ENCODE results near the gene RNF31.

Gene RNF31

GRCh38 chr14:24149302-24149969, 2.1 kb downstream of the RNF31 start:
- Histone ChIP-seq H3K9me3 (ENCODE audit: control insufficient read depth, insufficient read depth, low read length) (no peaks in the 10 kb centered on the region), H3K27ac (ENCODE audit: low read length) (no peak overlapping the region), H3K36me3 (ENCODE audit: control insufficient read depth, insufficient read depth, low read length) (peaks cover 26% of the 10 kb centered on the region), H3K4me3 (ENCODE audit: low read length) (no peak overlapping the region), H3K27me3 (ENCODE audit: control insufficient read depth, insufficient read depth, low read length) (no peaks in the 10 kb centered on the region), H3K4me1 (ENCODE audit: control insufficient read depth, insufficient read depth, low read length) (peaks cover 1% of the 10 kb centered on the region; the same call in 1 of the 2 replicates)
- no peak for DNase-seq (ENCODE audit: low read depth, low spot score)
- no CpG with 5 or more reads among the region's 3 CpGs for WGBS (ENCODE audit: insufficient coverage, insufficient read length)

DNA sequence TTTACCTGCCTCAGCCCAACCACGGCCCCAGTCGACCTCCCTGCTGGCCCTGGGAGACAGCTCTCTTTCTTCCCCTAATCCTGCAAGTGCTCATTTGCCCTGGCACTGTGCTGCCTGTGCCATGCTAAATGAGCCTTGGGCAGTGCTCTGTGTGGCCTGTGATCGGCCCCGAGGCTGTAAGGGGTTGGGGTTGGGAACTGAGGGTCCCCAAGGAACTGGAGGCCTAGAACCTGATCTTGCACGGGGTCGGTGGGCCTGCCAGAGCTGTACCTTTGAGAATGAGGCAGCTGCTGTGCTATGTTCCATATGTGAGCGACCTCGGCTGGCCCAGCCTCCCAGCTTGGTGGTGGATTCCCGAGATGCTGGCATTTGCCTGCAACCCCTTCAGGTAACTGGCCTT, 2.8 kb downstream of the RNF31 start:
- Histone ChIP-seq H3K27ac (ENCODE audit: low read length) (no peak overlapping the region), H3K36me3 (ENCODE audit: control insufficient read depth, insufficient read depth, low read length) (peaks cover 30% of the 10 kb centered on the region), H3K9me3 (ENCODE audit: control insufficient read depth, insufficient read depth, low read length) (no peaks in the 10 kb centered on the region), H3K4me3 (ENCODE audit: low read length) (no peak overlapping the region), H3K4me1 (ENCODE audit: control insufficient read depth, insufficient read depth, low read length) (peaks cover 1% of the 10 kb centered on the region; the same call in 1 of the 2 replicates), H3K27me3 (ENCODE audit: control insufficient read depth, insufficient read depth, low read length) (no peaks in the 10 kb centered on the region)
- WGBS (ENCODE audit: insufficient coverage, insufficient read length), result no CpG with 5 or more reads among the region's 9 CpGs
- no peak for DNase-seq (ENCODE audit: low read depth, low spot score)

DNA sequence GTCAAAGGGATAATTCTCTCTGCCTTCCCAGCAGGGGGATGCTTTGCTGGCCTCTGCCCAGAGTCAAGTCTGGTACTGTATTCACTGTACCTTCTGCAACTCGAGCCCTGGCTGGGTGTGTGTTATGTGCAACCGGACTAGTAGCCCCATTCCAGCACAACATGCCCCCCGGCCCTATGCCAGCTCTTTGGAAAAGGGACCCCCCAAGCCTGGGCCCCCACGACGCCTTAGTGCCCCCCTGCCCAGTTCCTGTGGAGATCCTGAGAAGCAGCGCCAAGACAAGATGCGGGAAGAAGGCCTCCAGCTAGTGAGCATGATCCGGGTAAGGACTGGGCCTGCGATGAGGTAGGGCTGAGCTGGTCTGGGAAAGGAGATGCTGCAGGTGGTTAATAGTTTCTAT, 3.3 kb downstream of the RNF31 start:
- Histone ChIP-seq H3K4me3 (ENCODE audit: low read length) (no peak overlapping the region), H3K36me3 (ENCODE audit: control insufficient read depth, insufficient read depth, low read length) (peaks cover 35% of the 10 kb centered on the region), H3K27me3 (ENCODE audit: control insufficient read depth, insufficient read depth, low read length) (no peaks in the 10 kb centered on the region), H3K4me1 (ENCODE audit: control insufficient read depth, insufficient read depth, low read length) (peaks cover 1% of the 10 kb centered on the region; the same call in 1 of the 2 replicates), H3K9me3 (ENCODE audit: control insufficient read depth, insufficient read depth, low read length) (no peaks in the 10 kb centered on the region), H3K27ac (ENCODE audit: low read length) (no peak overlapping the region)
- no peak for DNase-seq (ENCODE audit: low read depth, low spot score)
- WGBS (ENCODE audit: insufficient coverage, insufficient read length), result no CpG with 5 or more reads among the region's 9 CpGs

GRCh38 chr14:24150993-24151392, 3.7 kb downstream of the RNF31 start:
- no CpG with 5 or more reads among the region's 9 CpGs for WGBS (ENCODE audit: insufficient coverage, insufficient read length)
- DNase-seq (ENCODE audit: low read depth, low spot score), result no peak
- H3K36me3 ChIP-seq (ENCODE audit: control insufficient read depth, insufficient read depth, low read length), result peaks cover 36% of the 10 kb centered on the region

DNA sequence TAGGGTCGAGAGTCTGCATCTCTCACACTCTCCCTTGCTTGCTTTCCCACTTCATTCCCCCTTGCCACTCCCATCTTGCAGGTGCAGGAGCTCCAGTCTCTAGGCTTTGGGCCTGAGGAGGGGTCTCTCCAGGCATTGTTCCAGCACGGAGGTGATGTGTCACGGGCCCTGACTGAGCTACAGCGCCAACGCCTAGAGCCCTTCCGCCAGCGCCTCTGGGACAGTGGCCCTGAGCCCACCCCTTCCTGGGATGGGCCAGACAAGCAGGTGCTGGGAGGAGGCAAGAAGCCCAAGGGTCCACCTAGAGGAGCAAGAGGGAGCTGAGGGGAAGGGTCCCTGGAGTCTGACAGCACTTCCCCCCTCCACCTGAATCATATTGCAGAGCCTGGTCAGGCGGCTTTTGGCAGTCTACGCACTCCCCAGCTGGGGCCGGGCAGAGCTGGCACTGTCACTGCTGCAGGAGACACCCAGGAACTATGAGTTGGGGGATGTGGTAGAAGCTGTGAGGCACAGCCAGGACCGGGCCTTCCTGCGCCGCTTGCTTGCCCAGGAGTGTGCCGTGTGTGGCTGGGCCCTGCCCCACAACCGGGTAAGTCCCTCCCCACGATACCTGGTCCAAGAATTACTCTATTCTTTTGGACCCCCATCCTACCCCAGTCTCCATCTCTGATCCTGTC, 4.2 kb downstream of the RNF31 start:
- no peak for DNase-seq (ENCODE audit: low read depth, low spot score)
- Histone ChIP-seq H3K27ac (ENCODE audit: low read length) (no peak overlapping the region), H3K9me3 (ENCODE audit: control insufficient read depth, insufficient read depth, low read length) (no peaks in the 10 kb centered on the region), H3K36me3 (ENCODE audit: control insufficient read depth, insufficient read depth, low read length) (peaks cover 36% of the 10 kb centered on the region), H3K4me3 (ENCODE audit: low read length) (no peak overlapping the region), H3K4me1 (ENCODE audit: control insufficient read depth, insufficient read depth, low read length) (peaks cover 1% of the 10 kb centered on the region; the same call in 1 of the 2 replicates), H3K27me3 (ENCODE audit: control insufficient read depth, insufficient read depth, low read length) (no peaks in the 10 kb centered on the region)
- WGBS (ENCODE audit: insufficient coverage, insufficient read length), result no CpG with 5 or more reads among the region's 16 CpGs

More at GRCh38 chr14:24150993-24151392, 3.7 kb downstream of the RNF31 start:
- no peak overlapping the region for H3K4me3 ChIP-seq (ENCODE audit: low read length)
- H3K27ac ChIP-seq (ENCODE audit: low read length), result no peak overlapping the region
- H3K27me3 ChIP-seq (ENCODE audit: control insufficient read depth, insufficient read depth, low read length), result no peaks in the 10 kb centered on the region
- no peaks in the 10 kb centered on the region for H3K9me3 ChIP-seq (ENCODE audit: control insufficient read depth, insufficient read depth, low read length)
- H3K4me1 ChIP-seq (ENCODE audit: control insufficient read depth, insufficient read depth, low read length), result peaks cover 1% of the 10 kb centered on the region; the same call in 1 of the 2 replicates

- Histone ChIP-seq H3K27me3 (ENCODE audit: control insufficient read depth, insufficient read depth, low read length) (no peaks in the 10 kb centered on the region), H3K4me3 (ENCODE audit: low read length) (no peak overlapping the region), H3K4me1 (ENCODE audit: control insufficient read depth, insufficient read depth, low read length) (no peaks in the 10 kb centered on the region), H3K9me3 (ENCODE audit: control insufficient read depth, insufficient read depth, low read length) (no peaks in the 10 kb centered on the region), H3K27ac (ENCODE audit: low read length) (no peak overlapping the region), H3K36me3 (ENCODE audit: control insufficient read depth, insufficient read depth, low read length) (peaks cover 44% of the 10 kb centered on the region)
- WGBS (ENCODE audit: insufficient coverage, insufficient read length), result no CpG with 5 or more reads among the region's 10 CpGs
- no peak for DNase-seq (ENCODE audit: low read depth, low spot score)
These were observed 7.8 kb downstream of the RNF31 start for GRCh38 chr14:24155100-24155499.

DNA sequence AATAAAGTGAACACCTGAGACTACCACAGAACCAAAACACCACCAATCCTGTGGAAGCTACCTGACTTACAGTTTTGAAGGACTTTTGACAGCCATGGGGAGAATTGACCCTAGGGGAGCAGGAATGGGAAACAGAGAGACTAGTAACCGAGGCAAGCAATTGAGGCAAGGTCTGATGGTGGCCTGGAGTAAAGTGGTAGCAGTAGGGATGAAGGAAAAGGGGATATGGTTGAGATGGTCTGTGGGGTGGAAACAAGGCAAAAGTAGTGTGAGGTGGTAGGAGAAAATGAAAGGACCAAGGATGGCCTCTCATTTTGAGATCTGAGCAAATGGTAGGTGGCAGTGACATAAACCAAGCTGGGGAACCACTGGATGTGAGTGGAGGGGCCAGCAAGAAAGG, 9.5 kb downstream of the RNF31 start:
- WGBS (ENCODE audit: insufficient coverage, insufficient read length), result no CpG with 5 or more reads among the region's 1 CpG
- Histone ChIP-seq H3K27me3 (ENCODE audit: control insufficient read depth, insufficient read depth, low read length) (no peaks in the 10 kb centered on the region), H3K4me1 (ENCODE audit: control insufficient read depth, insufficient read depth, low read length) (no peaks in the 10 kb centered on the region), H3K27ac (ENCODE audit: low read length) (no peak overlapping the region), H3K9me3 (ENCODE audit: control insufficient read depth, insufficient read depth, low read length) (no peaks in the 10 kb centered on the region), H3K4me3 (ENCODE audit: low read length) (no peak overlapping the region), H3K36me3 (ENCODE audit: control insufficient read depth, insufficient read depth, low read length) (peaks cover 29% of the 10 kb centered on the region)
- DNase-seq (ENCODE audit: low read depth, low spot score), result no peak

- Histone ChIP-seq H3K27me3 (ENCODE audit: control insufficient read depth, insufficient read depth, low read length) (no peaks in the 10 kb centered on the region), H3K4me1 (ENCODE audit: control insufficient read depth, insufficient read depth, low read length) (no peaks in the 10 kb centered on the region), H3K36me3 (ENCODE audit: control insufficient read depth, insufficient read depth, low read length) (peaks cover 29% of the 10 kb centered on the region), H3K27ac (ENCODE audit: low read length) (no peak overlapping the region), H3K4me3 (ENCODE audit: low read length) (no peak overlapping the region), H3K9me3 (ENCODE audit: control insufficient read depth, insufficient read depth, low read length) (no peaks in the 10 kb centered on the region)
- DNase-seq (ENCODE audit: low read depth, low spot score), result no peak
- no CpG with 5 or more reads among the region's 12 CpGs for WGBS (ENCODE audit: insufficient coverage, insufficient read length)
These were observed 10.0 kb downstream of the RNF31 start for GRCh38 chr14:24157331-24157730.

GRCh38 chr14:24159777-24160498, 12.6 kb downstream of the RNF31 start:
- no peak overlapping the region for H3K4me3 ChIP-seq (ENCODE audit: low read length)
- H3K36me3 ChIP-seq (ENCODE audit: control insufficient read depth, insufficient read depth, low read length), result peaks cover 37% of the 10 kb centered on the region

GRCh38 chr14:24160499-24160849, 13.2 kb downstream of the RNF31 start:
- H3K4me1 ChIP-seq (ENCODE audit: control insufficient read depth, insufficient read depth, low read length), result no peaks in the 10 kb centered on the region
- no peaks in the 10 kb centered on the region for H3K27me3 ChIP-seq (ENCODE audit: control insufficient read depth, insufficient read depth, low read length)
- H3K9me3 ChIP-seq (ENCODE audit: control insufficient read depth, insufficient read depth, low read length), result no peaks in the 10 kb centered on the region
- no peak for DNase-seq (ENCODE audit: low read depth, low spot score)
- no peak overlapping the region for H3K4me3 ChIP-seq (ENCODE audit: low read length)
- H3K36me3 ChIP-seq (ENCODE audit: control insufficient read depth, insufficient read depth, low read length), result peaks cover 34% of the 10 kb centered on the region
- no CpG with 5 or more reads among the region's 4 CpGs for WGBS (ENCODE audit: insufficient coverage, insufficient read length)
- no peak overlapping the region for H3K27ac ChIP-seq (ENCODE audit: low read length)

More at GRCh38 chr14:24159777-24160498, 12.6 kb downstream of the RNF31 start:
- Histone ChIP-seq H3K4me1 (ENCODE audit: control insufficient read depth, insufficient read depth, low read length) (no peaks in the 10 kb centered on the region), H3K27me3 (ENCODE audit: control insufficient read depth, insufficient read depth, low read length) (no peaks in the 10 kb centered on the region), H3K27ac (ENCODE audit: low read length) (no peak overlapping the region), H3K9me3 (ENCODE audit: control insufficient read depth, insufficient read depth, low read length) (no peaks in the 10 kb centered on the region)
- WGBS (ENCODE audit: insufficient coverage, insufficient read length), result no CpG with 5 or more reads among the region's 11 CpGs
- DNase-seq (ENCODE audit: low read depth, low spot score), result no peak
